HEK293T (cell line): ENCODE measurements around the gene LRBA.

Experiments used
- CTCF ChIA-PET: fragments of 350-600 bp; formaldehyde crosslinking; extraction: SDS; loops from one replicate; lab custom pipeline; 2021; ENCODE audit warnings: antibody characterized with exemption, inconsistent platforms; lab: Yijun Ruan, JAX
- POLR2A ChIA-PET: fragments of 350-600 bp; formaldehyde crosslinking; extraction: SDS; loops from one replicate; lab custom pipeline; 2020; ENCODE audit warnings: antibody characterized with exemption, inconsistent platforms; lab: Yijun Ruan, JAX
- DNase-seq: peaks from one replicate; pipeline ENCODE4 v3.0.0; 2012; ENCODE audit warnings: mixed read lengths; ENCODE audit errors: extremely low spot score
- ARNT ChIP-seq: fragments of 450-650 bp; IDR thresholded peaks from 2 replicates; pipeline ENCODE4 v1.6.1; 2017; ENCODE audit warnings: mild to moderate bottlenecking
- BHLHE40 ChIP-seq: fragments of 450-650 bp; IDR thresholded peaks from 2 replicates; pipeline ENCODE4 v1.6.1; 2016; ENCODE audit warnings: mild to moderate bottlenecking, moderate library complexity, borderline replicate concordance
- CTBP1 ChIP-seq: fragments of 450-650 bp; IDR thresholded peaks from 2 replicates; pipeline ENCODE4 v1.6.1; 2016; ENCODE audit warnings: borderline replicate concordance
- ELF4 ChIP-seq: fragments of 450-650 bp; IDR thresholded peaks from 2 replicates; pipeline ENCODE4 v1.6.1; 2017; ENCODE audit warnings: antibody characterized with exemption
- FOXA1 ChIP-seq: fragments of 450-650 bp; IDR thresholded peaks from 2 replicates; pipeline ENCODE4 v1.6.1; 2016; ENCODE audit warnings: mild to moderate bottlenecking
- FOXK2 ChIP-seq: fragments of 450-650 bp; IDR thresholded peaks from 2 replicates; pipeline ENCODE4 v1.6.1; 2016; ENCODE audit warnings: mild to moderate bottlenecking
- FOXM1 ChIP-seq: fragments of 450-650 bp; IDR thresholded peaks from 2 replicates; pipeline ENCODE4 v1.6.1; 2017; ENCODE audit warnings: mild to moderate bottlenecking, borderline replicate concordance
- HDGF ChIP-seq: fragments of 450-650 bp; IDR thresholded peaks from 2 replicates; pipeline ENCODE4 v1.6.1; 2017; ENCODE audit warnings: antibody characterized with exemption, borderline replicate concordance
- L3MBTL2 ChIP-seq: fragments of 450-650 bp; conservative IDR thresholded peaks from 2 replicates; pipeline ENCODE4 v1.6.1; 2016; ENCODE audit warnings: mild to moderate bottlenecking
- LEF1 ChIP-seq: fragments of 450-650 bp; IDR thresholded peaks from 2 replicates; pipeline ENCODE4 v1.6.1; 2017; ENCODE audit warnings: mild to moderate bottlenecking, borderline replicate concordance
- NFRKB ChIP-seq: fragments of 450-650 bp; IDR thresholded peaks from 2 replicates; pipeline ENCODE4 v1.6.1; 2016; ENCODE audit warnings: mild to moderate bottlenecking, moderate library complexity
- SP1 ChIP-seq: fragments of 450-650 bp; IDR thresholded peaks from 2 replicates; pipeline ENCODE4 v1.6.1; 2017
- SUZ12 ChIP-seq: fragments of 450-650 bp; IDR thresholded peaks from 2 replicates; pipeline ENCODE4 v1.6.1; 2016; ENCODE audit warnings: mild to moderate bottlenecking
- TARDBP ChIP-seq: fragments of 450-650 bp; IDR thresholded peaks from 2 replicates; pipeline ENCODE4 v1.6.1; 2016
- ZNF384 ChIP-seq: fragments of 450-650 bp; IDR thresholded peaks from 2 replicates; pipeline ENCODE4 v1.6.1; 2016
- TF ChIP-seq, protein P1 (sequence below): fragments of 450-650 bp; IDR thresholded peaks from 2 replicates; pipeline ENCODE4 v1.6.1; 2016

LRBA gene

GRCh38 chr4:150278206-150278605 is 736.9 kb downstream of the LRBA start:
- no peak for TF ChIP-seq FOXA1
- no peak for TF ChIP-seq ELF4
- TF ChIP-seq NFRKB = no peak
- TF ChIP-seq FOXM1 = no peak
- no peak for TF ChIP-seq BHLHE40
- no peak for DNase-seq
- POLR2A ChIA-PET = no interaction called here
- CTCF ChIA-PET = interaction anchor here (0.7 kb wide), 1 partner anchor 194 kb away, joined by 3 read pairs; no protein-coding TSS in a partner anchor

DNA sequence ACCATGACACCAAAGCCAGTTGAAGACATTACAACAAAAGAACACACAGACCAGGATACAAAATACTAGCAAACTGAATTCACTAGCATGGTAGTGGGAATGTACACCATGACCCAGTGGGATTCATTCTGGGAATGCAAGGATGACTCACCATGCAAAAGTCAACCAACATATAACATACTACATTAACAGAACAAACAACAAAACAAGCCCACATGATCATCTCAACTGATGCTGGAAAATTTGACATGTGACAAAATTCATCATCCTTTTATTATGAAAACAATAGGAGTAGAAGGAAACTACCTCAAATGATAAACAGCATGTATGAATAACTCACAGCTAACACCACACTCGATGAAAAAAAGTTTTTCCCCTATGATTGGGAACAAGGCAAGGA is 746.6 kb downstream of the LRBA start:
- ChIA-PET CTCF (no interaction called here), POLR2A (no interaction called here)
- no peak for DNase-seq
- TF ChIP-seq ARNT = no peak
- TF ChIP-seq CTBP1 = no peak
- no peak for TF ChIP-seq FOXA1
- TF ChIP-seq, protein P1, sequence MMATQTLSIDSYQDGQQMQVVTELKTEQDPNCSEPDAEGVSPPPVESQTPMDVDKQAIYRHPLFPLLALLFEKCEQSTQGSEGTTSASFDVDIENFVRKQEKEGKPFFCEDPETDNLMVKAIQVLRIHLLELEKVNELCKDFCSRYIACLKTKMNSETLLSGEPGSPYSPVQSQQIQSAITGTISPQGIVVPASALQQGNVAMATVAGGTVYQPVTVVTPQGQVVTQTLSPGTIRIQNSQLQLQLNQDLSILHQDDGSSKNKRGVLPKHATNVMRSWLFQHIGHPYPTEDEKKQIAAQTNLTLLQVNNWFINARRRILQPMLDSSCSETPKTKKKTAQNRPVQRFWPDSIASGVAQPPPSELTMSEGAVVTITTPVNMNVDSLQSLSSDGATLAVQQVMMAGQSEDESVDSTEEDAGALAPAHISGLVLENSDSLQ = no peak
- TF ChIP-seq SP1 = no peak
- TF ChIP-seq FOXM1 = no peak
- TF ChIP-seq LEF1 = no peak
- no peak for TF ChIP-seq SUZ12
- TF ChIP-seq ZNF384 = no peak
- TF ChIP-seq BHLHE40 = no peak
- TF ChIP-seq NFRKB = no peak

- CTCF ChIA-PET = no interaction called here
These were observed 749.3 kb downstream of the LRBA start for GRCh38 chr4:150265806-150266205.

GRCh38 chr4:150264595-150265161 is 750.4 kb downstream of the LRBA start:
- ChIA-PET POLR2A (no interaction called here), CTCF (no interaction called here)
- TF ChIP-seq CTBP1 (no peak), L3MBTL2 (no peak), LEF1 (no peak), SUZ12 (no peak), FOXM1 (no peak), HDGF (no peak), ARNT (no peak), ZNF384 (no peak), FOXK2 (no peak), TARDBP (no peak), FOXA1 (no peak), NFRKB (no peak), BHLHE40 (no peak), SP1 (no peak)
- TF ChIP-seq, protein P1 = no peak
- DNase-seq = no peak

More at GRCh38 chr4:150265806-150266205, 749.3 kb downstream of the LRBA start:
- DNase-seq = no peak
- TF ChIP-seq FOXK2 = no peak
- TF ChIP-seq TARDBP = no peak
- no peak for TF ChIP-seq BHLHE40
- POLR2A ChIA-PET = no interaction called here

DNA sequence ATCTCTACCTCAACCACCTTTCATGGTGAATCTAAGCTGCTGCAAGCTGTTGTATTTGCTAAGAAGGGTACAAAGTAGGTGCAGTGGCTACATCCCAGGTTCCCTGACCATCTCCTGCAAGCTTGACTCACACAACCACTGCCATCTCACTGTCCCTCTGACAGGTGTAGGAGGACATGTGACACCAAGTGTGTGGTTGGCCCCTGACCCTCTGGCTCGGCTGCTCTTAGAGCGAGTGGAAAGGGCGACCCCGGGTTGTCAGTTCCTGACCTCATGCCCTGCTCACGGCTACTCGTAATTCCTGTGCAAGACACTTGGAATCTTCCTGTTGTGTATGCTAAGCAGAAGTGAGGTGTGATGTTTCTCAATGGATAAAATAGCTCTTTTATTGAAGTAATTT is 752.5 kb downstream of the LRBA start:
- ChIA-PET CTCF (no interaction called here), POLR2A (no interaction called here)
- no peak for TF ChIP-seq LEF1
- no peak for TF ChIP-seq SP1
- no peak for TF ChIP-seq ARNT
- TF ChIP-seq ZNF384 = no peak
- TF ChIP-seq ELF4 = no peak
- TF ChIP-seq HDGF = no peak
- TF ChIP-seq FOXK2 = no peak
- TF ChIP-seq BHLHE40 = no peak
- TF ChIP-seq, protein P1 = no peak
- TF ChIP-seq CTBP1 = no peak
- no peak for TF ChIP-seq TARDBP
- no peak for TF ChIP-seq FOXA1
- no peak for TF ChIP-seq FOXM1
- no peak for DNase-seq

- CTCF ChIA-PET = no interaction called here
- TF ChIP-seq ZNF384 (no peak), SP1 (no peak), TARDBP (no peak), HDGF (no peak), BHLHE40 (no peak), SUZ12 (no peak), L3MBTL2 (no peak), LEF1 (no peak), FOXA1 (no peak), ELF4 (no peak), NFRKB (no peak), FOXK2 (no peak)
- no peak for DNase-seq
- POLR2A ChIA-PET = no interaction called here
These were observed 753.5 kb downstream of the LRBA start for GRCh38 chr4:150261571-150261970.
